ENCODE data around the gene DLAT. TPM values are rescaled to one million over a fixed set of nuclear protein-coding genes. Genes with fewer than 3 reads are reported as not detected.

The DLAT gene
- total RNA-seq, 1 donor from 2014 or later: 24.9 TPM

DNA sequence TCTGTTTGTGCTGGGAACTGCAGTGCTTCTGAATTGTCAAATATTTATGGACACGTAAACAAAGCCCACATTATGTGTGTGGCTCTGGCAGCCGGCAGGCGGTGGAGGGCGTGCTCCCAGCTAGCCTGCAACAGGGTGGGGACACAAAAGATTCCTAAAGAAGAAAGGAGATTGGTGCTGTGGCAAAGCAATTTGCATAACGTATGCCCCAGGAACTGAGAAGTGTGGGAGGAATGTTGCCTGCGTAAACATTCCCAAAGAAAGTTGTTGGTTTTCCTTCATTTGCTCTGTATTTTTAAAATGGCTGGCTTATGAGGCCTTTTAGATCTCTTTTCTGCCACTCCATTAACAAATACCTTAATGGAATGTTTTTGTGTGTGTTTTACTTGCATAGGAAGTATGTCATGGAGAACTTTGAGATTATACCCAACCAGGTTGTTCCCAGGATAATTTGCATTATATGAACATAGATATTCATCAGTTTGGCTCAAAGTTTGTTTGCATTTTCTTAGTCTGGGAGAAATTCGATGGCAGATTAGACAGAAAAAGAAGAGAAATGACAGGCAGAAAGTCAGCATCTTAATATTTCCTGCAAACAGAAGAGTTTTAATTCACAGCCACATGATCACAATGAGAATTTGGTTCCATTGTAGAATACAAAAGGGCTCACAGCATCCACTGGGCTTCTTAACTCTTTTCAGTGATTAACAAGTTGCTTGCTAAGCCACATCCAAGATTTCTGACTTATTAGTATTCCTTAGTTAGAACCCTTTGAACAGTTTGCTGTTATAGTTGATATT lies 41.8 kb upstream of the DLAT start:
- H3K27ac Mint-ChIP-seq (ENCODE audit: unreplicated experiment): no peak overlapping the region
- peaks cover 34% of the 10 kb centered on the region for H3K4me1 Mint-ChIP-seq (ENCODE audit: low read depth)
- H3K36me3 Mint-ChIP-seq (ENCODE audit: low read depth): peaks cover 17% of the 10 kb centered on the region
- H3K27me3 Mint-ChIP-seq (ENCODE audit: low read depth): no peaks in the 10 kb centered on the region
- H3K4me3 Mint-ChIP-seq (ENCODE audit: unreplicated experiment): no peak overlapping the region
- TF ChIP-seq CTCF (IDR thresholded peaks at IDR 0.05): no peak
- H3K9me3 Mint-ChIP-seq (ENCODE audit: low read depth): no peaks in the 10 kb centered on the region
- DNase-seq (ENCODE audit: low spot score): no peak

DNA sequence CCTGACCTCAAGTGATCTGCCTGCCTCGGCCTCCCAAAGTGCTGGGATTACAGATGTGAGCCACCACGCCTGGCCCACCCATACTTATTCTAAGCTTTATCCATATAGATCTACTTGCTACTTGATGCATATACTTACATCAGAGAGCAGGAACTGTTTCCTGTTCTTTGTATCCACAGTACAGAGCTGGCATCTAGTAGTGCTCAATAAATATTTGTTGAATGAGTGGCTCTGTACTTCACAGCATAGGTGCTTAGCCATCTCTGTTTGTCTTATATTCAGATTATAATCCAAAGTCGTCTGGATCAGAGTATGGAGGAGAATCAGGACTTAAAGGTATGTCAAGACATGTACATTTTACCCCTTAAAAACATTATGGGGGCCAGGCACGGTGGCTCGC lies 38.6 kb upstream of the DLAT start:
- no peak overlapping the region for H3K4me3 Mint-ChIP-seq (ENCODE audit: unreplicated experiment)
- H3K27ac Mint-ChIP-seq (ENCODE audit: unreplicated experiment): no peak overlapping the region
- DNase-seq (ENCODE audit: low spot score): no peak
- no peaks in the 10 kb centered on the region for H3K9me3 Mint-ChIP-seq (ENCODE audit: low read depth)
- peaks cover 19% of the 10 kb centered on the region for H3K36me3 Mint-ChIP-seq (ENCODE audit: low read depth)
- no peaks in the 10 kb centered on the region for H3K27me3 Mint-ChIP-seq (ENCODE audit: low read depth)
- peaks cover 24% of the 10 kb centered on the region for H3K4me1 Mint-ChIP-seq (ENCODE audit: low read depth)
- TF ChIP-seq CTCF (IDR thresholded peaks at IDR 0.05): no peak

DNA sequence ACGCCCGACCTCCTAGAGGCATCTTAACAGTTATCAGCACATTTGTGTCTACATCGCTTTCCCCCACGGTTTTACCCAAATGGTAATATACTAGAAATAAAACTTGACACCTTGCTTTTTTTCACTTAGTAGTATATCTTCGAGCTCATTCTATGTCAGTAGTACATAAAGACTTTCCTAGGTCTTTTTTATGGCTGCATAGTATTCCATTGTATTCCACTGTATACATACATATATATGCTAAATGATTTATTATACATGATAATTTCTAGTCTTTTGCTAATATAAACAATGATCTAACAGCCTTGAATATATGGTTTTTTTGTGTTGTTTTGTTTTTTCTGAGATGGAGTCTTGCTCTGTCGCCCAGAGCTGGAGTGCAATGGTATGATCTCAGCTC lies 34.8 kb upstream of the DLAT start:
- peaks cover 26% of the 10 kb centered on the region for H3K36me3 Mint-ChIP-seq (ENCODE audit: low read depth)

DNA sequence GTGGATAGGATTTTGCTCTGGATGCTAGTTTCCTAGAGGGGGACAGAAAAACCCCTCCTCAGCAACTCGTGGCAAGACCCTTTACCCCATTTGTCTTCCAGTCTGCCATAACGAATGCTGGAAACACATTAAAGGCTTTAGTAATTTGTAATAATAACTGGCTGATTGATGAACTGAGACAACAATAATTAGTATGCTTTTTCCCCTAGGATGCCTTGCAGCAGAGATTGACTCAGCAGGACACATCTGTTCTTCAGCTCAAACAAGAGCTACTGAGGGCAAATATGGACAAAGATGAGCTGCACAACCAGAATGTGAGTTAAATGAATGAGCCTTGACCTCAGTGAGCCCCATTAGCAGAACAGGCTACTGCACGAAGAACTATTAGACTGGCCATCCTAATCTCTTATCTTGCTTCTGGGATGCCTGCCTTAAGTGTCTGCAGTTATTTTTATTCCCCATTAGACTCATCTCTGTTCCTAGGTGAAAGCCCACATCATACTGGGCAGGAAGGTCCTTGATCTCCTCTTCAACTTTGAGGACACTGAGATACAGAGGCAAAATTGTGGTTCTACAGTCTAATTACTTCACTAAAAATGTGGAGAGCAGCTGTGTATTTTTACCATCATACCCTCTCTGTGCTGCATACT lies 32.9 kb upstream of the DLAT start:
- TF ChIP-seq CTCF (IDR thresholded peaks at IDR 0.05): no peak
- H3K36me3 Mint-ChIP-seq (ENCODE audit: low read depth): peaks cover 21% of the 10 kb centered on the region
- no peak overlapping the region for H3K4me3 Mint-ChIP-seq (ENCODE audit: unreplicated experiment)
- no peak for DNase-seq (ENCODE audit: low spot score)
- H3K9me3 Mint-ChIP-seq (ENCODE audit: low read depth): no peaks in the 10 kb centered on the region
- no peak overlapping the region for H3K27ac Mint-ChIP-seq (ENCODE audit: unreplicated experiment)
- no peaks in the 10 kb centered on the region for H3K27me3 Mint-ChIP-seq (ENCODE audit: low read depth)
- peaks cover 10% of the 10 kb centered on the region for H3K4me1 Mint-ChIP-seq (ENCODE audit: low read depth)

More for the DNA sequence above, 34.8 kb upstream of the DLAT start:
- no peak for TF ChIP-seq CTCF (IDR thresholded peaks at IDR 0.05)
- no peaks in the 10 kb centered on the region for H3K27me3 Mint-ChIP-seq (ENCODE audit: low read depth)
- H3K9me3 Mint-ChIP-seq (ENCODE audit: low read depth): no peaks in the 10 kb centered on the region
- DNase-seq (ENCODE audit: low spot score): no peak
- H3K27ac Mint-ChIP-seq (ENCODE audit: unreplicated experiment): no peak overlapping the region
- H3K4me1 Mint-ChIP-seq (ENCODE audit: low read depth): peaks cover 10% of the 10 kb centered on the region
- no peak overlapping the region for H3K4me3 Mint-ChIP-seq (ENCODE audit: unreplicated experiment)

DNA sequence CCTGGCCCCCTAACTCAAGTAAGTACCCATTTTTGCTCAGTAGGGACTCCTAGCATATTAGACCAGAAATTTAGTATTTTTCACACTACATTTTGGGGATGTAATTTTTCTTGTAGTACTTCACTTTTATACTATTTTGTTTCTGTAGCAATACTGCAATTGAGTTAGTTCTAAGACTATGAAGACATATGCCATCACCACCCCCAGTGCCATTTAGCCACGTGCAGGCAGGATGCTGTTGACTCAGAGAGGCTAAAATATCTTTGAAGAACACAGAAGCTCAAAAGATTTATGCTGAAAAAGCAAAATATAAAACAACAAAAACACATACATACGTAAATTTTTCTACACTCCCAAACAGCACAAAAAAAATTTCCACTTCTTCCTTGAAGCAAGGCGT lies 29.1 kb upstream of the DLAT start:
- Mint-ChIP-seq H3K9me3 (ENCODE audit: low read depth) (no peaks in the 10 kb centered on the region), H3K27ac (ENCODE audit: unreplicated experiment) (no peak overlapping the region), H3K4me3 (ENCODE audit: unreplicated experiment) (no peak overlapping the region), H3K27me3 (ENCODE audit: low read depth) (no peaks in the 10 kb centered on the region), H3K36me3 (ENCODE audit: low read depth) (peaks cover 33% of the 10 kb centered on the region), H3K4me1 (ENCODE audit: low read depth) (no peaks in the 10 kb centered on the region)
- no peak for DNase-seq (ENCODE audit: low spot score)
- no peak for TF ChIP-seq CTCF (IDR thresholded peaks at IDR 0.05)
